Stimulated activated CD8-positive, alpha-beta memory T cell treated with anti-CD3 and anti-CD28 coated beads, Interleukin-12 subunit alpha, Interleukin-12 subunit beta, amount 100 ng/mL, for 24 hours (primary cell): Measurements from ENCODE around the gene MYO1F.
"Not testable (repeated sequence)": the region's sequence is repeated elsewhere in the genome, so short reads cannot be mapped to it uniquely, and the experiment has no call there.

Experiments used
- DNase-seq: peaks from one replicate; pipeline ENCODE4 v3.0.0-alpha.2; 2020; ENCODE audit errors: extremely low read depth

The MYO1F gene

DNA sequence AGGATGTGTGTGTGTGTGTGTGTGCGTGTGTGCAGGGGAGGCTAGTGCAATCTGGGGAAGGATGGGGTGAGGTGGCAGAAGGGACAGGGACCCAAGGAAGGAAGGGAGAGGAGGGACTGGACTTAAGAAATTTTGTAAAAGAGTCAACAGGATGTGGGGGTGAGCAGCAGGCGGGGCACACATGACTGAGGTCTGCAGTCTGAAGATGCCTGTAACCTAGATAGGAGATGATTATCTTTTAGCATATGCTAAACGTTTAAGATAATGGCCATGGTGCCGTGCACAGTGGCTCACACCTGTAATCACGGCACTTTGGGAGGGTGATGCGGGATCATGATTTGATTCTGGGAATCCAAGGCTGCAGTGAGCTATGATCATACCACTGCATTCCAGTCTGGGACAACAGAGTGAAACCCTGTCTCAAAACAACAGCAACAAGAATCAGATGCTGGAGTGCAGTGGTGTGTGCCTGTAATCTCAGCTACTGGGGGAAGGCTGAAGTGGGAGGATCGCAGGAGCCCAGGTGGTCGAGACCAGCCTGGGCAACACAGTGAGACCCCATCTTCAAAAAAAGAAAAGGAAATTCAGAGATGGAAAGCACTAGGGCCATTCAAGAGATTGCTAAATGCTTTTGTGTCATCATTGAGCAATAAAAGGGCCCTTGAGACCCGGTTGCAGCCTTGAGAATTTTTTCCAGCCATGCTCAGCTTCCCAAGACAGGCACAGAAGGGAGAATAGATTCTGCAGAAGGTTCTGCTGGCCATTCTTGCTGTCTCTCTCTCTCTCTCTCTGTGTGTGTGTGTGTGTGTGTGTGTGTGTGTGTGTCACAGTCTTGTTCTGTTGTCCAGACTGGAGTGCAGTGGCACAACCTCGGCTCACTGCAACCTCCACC lies 59.4 kb downstream of the MYO1F start:
- no peak for DNase-seq

DNA sequence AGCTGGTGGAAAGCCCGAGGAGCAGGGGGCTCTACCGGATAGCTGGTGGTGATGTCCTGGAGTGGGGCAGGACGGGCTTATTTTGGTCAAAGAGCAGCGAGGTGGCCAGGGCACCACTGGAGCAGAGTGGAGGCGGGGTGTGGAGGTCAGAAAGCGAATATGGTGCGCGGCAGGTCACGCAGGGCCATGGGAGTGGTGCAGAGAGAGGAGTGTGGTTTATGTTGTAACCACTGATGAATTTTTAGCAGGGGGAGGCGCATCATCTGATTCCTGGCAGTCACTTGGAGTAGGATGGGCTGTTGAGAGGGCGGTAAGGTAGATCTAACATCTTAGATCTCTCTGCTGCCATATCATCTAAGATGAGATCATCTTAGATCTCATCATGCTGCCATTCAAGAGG lies 61.9 kb downstream of the MYO1F start:
- no peak for DNase-seq

DNA sequence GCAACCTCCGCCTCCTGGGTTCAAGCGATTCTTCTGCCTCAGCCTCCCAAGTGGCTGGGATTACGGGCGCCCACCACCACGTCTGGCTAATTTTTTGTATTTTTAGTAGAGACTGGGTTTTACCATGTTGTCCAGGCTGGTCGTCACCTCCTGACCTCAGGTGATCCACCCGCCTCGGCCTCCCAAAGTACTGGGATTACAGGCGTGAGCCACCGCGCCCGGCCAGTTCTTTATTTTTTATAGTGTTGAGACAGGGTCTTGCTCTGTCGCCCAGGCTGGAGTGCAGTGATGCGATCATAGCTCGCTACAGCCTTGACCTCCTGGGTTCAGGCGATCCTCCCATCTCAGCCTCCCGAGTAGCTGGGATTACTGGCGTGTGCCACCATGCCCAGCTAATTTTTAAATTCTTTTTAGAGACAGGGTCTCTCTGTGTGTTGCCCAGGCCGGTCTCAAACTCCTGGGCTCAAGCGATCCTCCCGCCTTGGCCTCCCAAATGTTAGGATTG lies 62.7 kb downstream of the MYO1F start:
- DNase-seq, result not testable (repeated sequence)

DNA sequence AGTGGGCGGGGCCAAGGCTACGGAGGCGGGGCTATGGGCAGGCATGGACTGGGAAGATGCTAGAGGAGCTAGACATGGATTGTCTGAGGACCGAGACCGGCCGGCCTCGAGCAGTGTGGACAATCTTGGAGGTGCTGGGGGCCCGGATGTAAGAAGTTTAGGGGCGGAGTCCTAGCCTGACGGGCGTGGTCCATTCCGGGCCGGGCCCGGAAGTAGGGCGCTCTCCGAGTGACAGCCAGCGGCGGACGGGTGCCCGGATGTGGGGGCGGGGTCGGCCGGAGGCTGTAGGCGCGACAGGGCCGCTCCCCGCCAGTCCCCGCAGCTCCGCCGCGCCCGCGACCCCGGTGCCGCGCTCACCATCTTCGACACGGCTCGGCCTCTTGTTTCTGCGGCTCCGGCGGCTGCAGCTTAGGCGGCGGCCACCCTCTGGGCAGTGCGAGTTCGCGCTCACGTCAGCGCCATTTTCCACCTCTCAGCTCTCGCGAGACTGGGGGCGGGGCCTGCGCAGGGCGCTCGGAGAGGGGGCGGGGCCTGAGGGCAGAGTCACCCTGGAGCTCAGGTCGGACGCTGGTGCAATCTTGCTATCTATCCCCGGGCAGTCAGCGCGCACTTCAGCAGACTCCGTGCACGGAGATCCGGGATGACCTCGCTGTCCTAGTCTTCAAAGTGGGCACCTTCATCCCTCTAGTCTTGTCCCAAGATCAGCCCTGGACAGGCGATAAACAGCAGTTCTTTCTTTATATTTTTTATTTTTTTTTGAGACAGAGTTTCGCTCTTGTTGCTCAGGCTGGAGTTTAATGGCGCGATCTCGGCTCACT lies 63.3 kb downstream of the MYO1F start, which contains the start of gene ZNF414:
Gene ZNF414, minus strand, starts transcription at position 481 of the 818 bp plus-strand sequence. Its CDS starts 121 bp downstream, at position 360.
- DNase-seq, result peak; percentile 93

DNA sequence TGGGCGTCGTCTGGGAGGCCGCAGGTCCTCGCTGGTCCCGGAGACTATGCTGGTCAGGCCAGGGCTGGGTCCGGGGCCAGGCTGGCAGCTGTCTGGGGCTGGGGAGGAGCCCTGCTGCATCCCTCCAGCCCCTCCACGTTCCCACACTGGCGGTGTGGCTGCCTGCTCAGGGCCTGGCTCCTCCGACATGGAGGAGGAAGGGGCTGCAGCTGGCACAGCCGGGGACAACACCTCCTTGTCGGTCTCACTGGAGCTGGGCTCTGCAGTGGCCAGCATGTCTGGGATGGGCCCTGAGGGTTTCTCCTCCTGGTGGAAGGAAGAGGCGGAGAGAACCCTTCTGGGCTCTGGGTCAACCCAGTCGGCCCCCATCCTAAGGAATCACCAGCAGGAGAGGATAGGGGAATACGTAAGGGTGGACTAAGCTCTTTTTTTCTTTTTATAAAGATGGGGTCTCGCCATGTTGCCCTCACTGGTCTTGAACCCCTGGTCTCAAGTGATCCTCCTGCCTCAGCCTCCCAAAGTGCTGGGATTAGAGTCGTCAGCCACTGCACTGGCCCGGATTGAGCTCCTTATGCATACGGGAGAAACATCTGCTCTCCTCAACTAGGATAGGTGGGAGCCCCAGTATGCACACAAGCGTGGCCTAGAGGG lies 64.1 kb downstream of the MYO1F start:
- no peak for DNase-seq

DNA sequence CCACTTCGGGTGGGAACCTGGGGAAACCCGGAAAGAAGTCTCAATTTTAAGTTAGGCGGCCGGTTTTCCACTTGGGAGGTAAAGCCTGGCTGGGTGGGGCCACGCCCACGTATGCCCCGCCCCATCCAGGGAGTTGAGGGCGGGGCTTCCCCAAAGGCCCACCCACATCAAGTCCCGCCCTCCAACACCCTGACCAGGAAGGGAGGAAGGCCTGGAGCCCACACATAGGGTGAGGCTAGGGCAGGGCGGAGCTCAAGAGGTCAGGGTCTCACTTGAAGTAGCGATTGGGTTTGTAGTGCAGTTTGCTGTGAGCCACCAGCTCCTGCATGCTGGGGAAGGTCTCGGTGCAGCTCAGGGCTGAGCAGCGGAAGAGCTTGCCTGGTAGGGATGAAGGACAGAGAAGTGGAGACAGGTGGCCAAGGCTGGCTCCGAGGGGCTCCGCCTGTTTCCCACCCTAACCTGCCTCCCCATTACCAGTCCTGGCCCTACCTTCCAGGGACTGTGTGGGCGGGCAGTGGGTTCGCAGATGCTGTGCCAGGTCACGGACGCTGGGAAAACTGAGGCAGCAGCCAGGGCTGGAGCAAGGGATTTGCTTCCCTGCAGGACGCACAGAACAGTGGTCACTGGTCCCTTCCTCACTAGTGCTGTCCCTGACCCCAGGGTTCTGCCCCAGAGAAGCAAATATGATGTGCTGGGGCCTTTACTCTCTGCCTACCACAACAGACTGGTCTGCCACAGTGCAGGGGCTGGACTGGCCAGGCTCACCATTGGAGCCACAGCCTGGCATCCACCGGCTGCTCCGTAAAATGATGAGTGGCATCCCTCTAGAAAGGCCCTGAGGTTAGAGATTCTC lies 64.9 kb downstream of the MYO1F start:
- DNase-seq, result no peak

DNA sequence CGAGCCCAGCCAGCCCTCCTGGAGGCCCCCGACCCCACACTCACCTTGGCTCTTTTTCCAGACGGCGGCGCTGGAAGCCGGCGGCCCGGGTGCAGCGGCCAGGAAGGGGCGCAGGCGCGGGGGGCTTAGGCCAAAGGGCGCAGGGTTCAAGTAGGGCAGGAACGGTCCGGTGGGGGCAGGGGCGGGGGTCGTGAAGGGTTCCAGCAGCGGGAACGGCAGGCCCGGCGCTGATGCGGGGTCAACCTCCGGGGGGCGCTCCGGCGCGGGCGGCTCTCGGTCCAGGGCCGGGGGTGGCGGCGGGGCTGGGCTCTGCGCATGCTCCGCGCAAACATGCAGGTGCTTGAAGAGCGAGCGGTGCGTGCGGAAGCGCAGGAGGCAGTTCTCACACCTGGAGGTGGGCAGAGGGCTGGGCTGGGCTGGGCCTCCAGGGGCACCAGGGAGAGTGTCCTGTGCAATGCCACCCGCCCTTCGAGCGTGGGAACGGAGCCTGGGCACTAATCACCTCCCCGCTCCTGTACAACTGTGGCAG lies 65.6 kb downstream of the MYO1F start:
- DNase-seq, result no peak

DNA sequence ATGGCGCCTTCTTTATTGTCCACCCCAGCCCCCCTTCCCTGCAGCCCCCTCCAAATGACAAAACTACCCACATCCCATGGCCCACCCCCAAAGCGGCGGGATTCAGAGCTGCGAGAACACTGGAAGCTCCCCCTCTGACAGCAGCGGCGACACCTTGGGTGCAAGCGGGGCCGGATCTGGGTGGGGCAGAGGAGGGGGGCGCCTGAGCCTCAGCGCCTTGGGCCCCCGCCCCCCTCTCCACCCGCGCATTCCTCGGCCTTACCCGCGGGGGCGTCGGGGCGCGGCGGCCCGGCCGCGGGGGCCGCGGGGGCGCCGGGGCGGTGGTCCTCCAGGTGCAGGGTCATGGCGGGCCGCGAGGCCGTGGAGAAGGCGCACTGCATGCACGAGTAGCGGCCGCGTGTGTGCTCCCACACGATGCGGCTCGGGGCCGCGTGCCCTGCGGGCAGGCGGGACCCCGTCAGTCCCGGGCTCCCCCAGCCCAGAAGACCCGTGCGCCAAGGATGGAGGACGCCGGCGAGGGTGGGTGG lies 66.6 kb downstream of the MYO1F start:
- no peak for DNase-seq

DNA sequence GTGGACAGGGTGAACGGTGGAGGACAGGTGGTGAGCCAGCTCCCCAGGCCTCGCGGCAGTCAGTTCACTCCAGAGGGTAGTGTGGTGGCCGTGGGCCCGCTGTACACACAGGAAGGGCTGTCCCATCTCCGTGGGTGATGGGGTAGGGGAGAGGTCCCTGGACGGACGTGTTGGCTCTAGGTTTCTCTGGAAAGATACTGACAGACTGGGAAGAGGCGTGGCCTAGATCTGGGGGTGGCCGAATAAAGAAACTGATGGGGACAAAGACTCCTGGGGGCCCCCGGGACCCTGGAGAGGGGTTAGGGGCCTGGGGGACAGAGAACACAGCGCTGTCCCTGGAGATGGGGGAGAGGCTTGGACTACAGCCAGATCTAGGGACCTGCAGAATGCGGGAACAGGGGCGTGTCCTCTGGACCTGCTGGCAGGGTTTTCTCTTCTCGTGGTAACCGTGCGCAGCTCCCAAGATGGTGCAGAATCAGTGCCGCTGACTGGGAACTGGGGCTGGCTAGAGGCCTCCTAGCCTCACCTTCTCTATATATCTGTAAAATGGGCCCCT lies 70.8 kb downstream of the MYO1F start:
- no peak for DNase-seq

DNA sequence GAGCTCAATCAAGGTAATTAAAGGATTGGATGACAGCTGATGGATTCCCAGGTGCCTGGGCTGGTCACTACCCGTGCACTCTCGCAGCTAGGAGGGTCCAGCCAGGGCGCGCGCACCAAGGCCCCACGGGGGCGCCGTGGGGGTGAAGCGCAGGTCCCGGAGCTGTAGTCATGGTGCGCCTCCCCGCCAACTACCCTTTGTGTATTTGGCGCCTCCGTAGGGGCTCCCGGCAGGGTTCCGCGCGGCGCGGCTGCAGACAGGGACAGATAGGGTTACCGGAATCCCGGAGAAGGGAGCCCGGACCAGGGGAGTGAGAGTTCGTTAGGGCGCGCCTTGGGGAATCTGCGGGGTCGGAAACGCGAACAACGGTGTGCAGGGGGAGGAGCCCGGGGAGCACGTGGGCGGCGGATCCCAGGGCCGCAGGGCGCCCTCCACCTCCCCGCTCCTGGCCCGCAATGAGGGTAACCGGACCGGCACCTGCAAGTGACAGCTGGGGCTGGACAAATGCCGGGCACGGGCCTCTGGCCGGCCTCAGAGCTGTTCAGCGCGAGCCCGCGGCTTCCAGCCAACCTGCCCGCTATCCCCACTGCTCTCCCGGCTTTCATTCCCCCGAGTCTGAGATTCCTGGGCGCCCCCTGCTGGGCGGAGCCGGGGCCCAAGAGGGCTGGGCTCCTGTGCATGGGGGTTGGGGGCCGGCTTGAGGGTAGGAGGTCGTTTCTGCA lies 71.4 kb downstream of the MYO1F start:
- DNase-seq, result peak; percentile 42

DNA sequence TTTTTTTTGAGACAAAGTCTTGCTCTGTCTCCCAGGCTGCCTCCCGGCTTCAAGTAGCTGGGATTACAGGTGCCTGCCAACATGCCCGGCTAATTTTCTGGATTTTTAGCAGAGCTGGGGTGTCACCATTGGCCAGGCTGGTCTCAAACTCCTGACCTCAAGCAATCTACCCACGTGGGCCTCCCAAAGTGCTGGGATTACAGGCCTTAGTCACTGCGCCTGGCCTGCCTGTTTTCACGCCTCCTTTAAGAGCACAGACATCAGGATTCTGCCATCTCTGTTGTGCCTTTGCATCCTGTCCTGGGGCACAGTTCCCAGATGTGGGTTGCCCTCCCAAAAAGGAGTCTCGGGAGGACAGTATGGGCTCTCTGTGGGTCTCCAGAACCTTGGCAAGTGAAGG lies 72.3 kb downstream of the MYO1F start:
- no peak for DNase-seq

DNA sequence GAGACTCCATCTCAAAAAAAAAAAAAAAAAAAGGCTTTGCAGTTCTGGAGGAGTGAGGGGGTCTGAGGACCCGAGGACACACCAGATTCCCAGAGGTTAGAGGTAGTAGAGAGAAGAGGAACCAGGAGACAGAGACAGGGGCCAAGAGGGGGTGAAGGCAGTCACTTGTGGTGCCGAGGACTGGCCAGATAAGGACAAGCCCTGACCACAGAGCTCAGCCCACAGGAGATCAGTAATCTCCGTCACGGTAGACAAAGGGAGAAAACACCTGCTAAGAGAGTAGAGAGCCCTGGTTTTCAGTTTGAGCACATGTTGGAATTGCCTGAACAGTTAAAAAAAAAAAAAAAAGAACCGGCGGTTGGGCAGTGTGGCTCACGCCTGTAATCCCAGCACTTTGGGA lies 73.1 kb downstream of the MYO1F start:
- DNase-seq, result no peak

DNA sequence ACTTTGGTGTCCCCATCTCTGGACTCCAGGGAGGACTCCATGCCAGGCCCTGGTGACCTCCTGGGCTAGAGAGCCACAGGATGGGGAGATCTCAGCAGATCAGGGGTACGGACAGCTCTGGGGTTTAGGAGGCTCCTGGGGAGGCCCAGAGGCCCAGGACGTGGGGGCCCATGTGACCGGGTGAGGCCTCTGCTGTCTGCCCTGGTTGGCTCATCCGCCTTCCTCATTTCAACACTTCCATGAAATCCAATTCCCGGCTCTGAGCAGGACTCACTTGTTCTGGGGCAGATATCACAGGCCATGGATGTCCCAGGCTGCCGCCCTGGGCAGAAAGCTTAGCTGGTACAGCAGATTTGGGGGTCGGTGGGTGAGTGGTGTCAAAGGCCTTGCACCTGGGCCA lies 73.7 kb downstream of the MYO1F start:
- no peak for DNase-seq

DNA sequence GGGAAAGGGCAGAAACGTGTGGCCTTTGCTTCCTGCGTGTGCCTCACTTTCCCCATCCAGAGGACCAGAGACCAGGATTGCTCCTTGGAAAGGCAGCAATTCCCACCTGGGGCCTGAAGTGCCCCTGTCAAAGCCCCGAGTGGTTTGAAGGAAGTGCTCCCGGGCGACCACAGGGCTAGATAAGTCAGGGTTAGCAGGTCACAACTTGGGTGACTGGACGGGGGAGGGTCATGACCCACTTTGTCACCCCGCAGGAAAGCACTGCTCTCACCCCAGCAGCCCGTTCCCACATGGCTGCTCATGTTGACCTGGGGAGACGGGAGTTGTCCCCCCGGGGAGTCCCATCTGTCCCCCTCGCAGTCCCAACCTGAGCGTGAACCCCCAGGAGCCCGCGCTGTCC lies 75.3 kb downstream of the MYO1F start:
- no peak for DNase-seq

DNA sequence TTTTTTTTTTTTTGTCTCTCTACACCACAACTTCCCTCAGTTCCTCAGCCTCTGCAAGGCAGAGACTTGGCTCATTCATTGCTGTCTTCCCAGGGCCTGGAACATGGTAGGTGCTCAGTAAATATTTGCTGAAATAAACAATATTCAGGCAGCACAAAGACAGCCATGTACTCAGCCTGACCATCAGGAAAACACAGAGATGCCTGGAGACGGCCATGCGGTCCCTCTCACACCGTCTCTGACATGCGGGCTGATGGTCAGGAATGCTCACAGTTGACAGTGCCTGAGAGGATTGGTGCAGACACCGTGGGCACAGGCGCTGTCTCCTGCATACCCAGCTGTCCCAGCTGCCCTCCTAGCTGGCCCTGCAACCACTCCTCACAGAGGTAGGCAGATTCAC lies 75.7 kb downstream of the MYO1F start:
- no peak for DNase-seq

DNA sequence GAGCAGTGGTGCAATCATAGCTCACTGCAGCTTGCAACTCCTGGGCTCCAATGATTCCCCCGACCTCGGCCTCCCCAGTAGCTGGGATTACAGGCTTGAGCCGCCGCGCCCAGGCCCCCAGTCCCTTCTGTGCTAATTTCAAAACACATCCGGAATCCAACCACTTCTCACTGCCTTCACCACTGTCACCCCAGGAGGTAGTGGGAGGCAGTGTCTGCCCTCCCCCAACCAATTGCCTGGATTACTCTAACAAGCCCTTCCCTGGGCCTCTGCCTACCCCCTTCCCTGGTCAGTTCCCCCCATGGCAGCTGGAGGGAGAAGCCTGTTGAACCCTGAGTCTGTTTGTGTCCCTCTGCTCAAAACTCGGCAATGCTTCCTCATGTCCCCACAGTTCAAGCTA lies 77.1 kb downstream of the MYO1F start:
- no peak for DNase-seq

DNA sequence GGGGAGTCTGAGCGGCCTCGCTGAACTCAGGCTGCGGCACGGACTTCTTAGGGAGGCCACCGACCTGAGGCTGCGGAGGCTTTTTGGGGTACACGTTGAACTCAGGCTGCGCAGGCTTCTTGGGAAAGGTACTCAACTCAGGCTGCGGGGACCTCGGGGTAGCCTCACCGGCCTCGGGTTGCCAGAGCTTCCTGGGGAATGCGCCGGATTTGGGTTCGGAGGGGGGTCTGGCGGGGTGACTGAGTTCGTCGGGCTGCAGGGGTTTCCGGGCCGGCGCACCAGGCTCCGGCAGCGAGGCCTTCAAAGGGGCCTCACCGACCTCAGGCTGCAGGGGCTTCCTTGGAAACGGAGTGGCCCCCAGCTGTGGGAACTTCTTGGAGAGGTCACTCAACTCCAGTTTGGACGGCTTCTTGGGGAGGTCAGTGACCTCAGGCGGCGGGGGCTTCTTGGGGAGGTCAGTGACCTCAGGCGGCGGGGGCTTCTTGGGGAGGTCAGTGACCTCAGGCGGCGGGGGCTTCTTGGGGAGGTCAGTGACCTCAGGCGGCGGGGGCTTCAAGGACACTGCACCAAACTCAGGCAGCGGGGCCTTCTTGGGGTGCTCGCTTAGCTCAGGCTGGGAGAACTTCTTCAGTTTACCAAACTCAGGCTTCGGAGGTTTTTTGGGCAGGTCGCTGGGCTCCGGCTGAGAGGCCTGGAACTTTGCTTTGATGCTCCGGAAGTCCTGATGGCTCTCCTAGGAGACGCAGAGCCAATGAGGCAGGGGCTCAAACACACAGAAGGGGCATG lies 78.0 kb downstream of the MYO1F start:
- no peak for DNase-seq

DNA sequence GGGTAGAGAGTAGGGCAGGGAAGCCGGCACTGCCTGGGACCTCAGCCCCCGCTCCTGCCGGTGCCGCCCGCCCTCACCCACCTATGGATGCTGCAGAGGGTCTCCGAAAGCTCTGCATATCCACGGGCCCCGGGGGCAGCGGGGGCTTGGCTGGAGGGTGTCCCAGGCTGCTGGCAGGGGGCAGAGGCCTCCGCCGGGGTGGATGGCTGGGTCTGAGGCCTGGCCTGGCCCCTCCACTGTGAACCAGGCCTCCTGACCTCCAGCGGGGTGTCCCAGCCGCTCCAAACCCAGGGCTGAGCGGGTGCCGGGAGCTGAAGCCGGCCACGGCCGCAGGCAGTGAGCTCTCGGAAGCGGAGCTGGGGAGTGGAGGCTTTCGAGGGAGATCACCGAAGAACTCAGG lies 78.9 kb downstream of the MYO1F start:
- DNase-seq, result no peak

DNA sequence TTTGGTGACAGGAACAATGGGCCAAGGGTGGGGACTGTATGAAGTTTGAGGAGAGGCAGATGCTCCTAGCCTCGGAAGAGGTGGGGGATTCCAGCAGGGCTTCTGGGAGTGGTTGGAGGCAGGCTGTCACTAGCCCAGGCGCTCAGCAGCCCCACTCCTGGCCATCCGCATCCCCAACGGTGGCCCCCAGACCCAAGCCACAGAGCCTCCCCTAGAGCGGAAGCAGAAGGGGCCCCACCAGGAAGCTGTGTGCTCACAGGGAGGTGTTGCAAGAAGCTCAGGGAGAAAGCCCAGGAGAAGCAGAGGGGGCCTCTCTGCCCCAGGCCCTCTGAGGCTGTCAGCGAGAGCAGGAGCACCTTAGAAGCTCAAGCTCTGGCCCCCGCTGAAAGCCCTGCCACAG lies 83.1 kb downstream of the MYO1F start:
- no peak for DNase-seq
